ENCODE measurements around the gene SLC6A12.

- TF ChIP-seq CTCF (IDR thresholded peaks at IDR 0.05) (no peak), POLR2AphosphoS5 (IDR thresholded peaks at IDR 0.05) (no peak)
Measured at GRCh38 chr12:164207-164606, 49.8 kb downstream of the SLC6A12 start.

Data from esophagus muscularis mucosa (tissue), 3 donors.